SKM-1 treated with dmso at 0.1 percent for 144 hours (cell line): ENCODE measurements around the gene IL17RA.
"Not testable (repeated sequence)": the region's sequence is repeated elsewhere in the genome, so short reads cannot be mapped to it uniquely, and the experiment has no call there.

ENCODE experiments used
- DNase-seq: peaks from one replicate; lab custom pipeline; 2025; ENCODE audit not compliant: unreplicated experiment; lab: John Stamatoyannopoulos, UW

The IL17RA gene

GRCh38 chr22:17084554-17085276, at the start of gene IL17RA:
Gene IL17RA, plus strand, starts transcription at chr22:17085000. Its CDS starts 92 bp downstream, at chr22:17085092.
- DNase-seq = peak; percentile 82

- DNase-seq = no peak
Measured at GRCh38 chr22:17035246-17035645, 49.6 kb upstream of the IL17RA start.

DNA sequence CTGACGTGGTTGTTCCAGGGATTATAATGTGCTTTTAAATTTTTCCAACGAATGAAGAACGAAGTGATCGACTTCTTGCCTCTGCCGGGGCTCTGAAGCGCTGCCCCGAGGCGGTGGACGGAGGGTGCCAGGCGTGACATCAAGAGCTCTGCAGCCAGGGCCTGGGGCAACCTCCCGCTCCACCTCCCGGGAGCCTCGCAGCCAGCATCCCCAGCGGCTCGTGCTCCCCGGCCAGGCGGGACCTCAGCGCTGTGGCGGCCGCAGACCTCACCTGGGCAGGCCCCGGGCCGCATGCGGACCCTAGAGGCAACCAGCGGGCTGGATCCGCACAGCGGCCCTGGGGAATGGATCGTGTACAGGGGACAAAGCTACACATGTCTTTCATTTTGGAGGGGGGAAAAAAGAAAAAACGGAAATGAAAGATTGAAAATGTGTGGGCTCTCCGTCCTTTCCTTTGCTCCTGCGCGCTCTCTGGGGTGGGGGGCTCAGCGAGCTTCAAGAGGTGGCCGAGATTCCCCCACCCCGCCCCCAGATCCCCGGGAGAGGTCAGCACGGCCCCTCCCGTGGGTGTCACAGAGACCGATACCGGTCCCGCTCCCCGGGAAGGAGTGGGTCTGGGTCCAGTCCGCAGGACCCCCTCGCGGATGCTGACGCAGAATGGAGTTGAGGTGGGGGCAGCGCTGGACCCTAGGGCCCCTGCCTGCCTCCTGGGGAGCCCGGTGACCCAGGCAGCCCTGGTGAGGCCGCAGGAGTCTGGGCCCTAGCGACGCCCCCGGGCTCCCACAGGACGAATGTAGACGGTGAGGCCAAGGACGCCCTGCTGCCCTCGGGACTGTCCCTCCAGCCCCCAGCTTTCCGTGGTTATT, 48.6 kb upstream of the IL17RA start:
- not testable (repeated sequence) for DNase-seq

GRCh38 chr22:17036842-17037711, 47.7 kb upstream of the IL17RA start:
- peak; percentile 11 for DNase-seq

- DNase-seq = no peak
Measured at GRCh38 chr22:17043521-17043920, 41.3 kb upstream of the IL17RA start.

GRCh38 chr22:17046566-17047348, 38.0 kb upstream of the IL17RA start:
- peak; percentile 45 for DNase-seq

- DNase-seq = peak; percentile 66
Measured at GRCh38 chr22:17047656-17048055, 37.1 kb upstream of the IL17RA start.

- DNase-seq = no peak
Measured at GRCh38 chr22:17056058-17056457, 28.7 kb upstream of the IL17RA start.

- DNase-seq = no peak
Measured at GRCh38 chr22:17056807-17057206, 28.0 kb upstream of the IL17RA start.

DNA sequence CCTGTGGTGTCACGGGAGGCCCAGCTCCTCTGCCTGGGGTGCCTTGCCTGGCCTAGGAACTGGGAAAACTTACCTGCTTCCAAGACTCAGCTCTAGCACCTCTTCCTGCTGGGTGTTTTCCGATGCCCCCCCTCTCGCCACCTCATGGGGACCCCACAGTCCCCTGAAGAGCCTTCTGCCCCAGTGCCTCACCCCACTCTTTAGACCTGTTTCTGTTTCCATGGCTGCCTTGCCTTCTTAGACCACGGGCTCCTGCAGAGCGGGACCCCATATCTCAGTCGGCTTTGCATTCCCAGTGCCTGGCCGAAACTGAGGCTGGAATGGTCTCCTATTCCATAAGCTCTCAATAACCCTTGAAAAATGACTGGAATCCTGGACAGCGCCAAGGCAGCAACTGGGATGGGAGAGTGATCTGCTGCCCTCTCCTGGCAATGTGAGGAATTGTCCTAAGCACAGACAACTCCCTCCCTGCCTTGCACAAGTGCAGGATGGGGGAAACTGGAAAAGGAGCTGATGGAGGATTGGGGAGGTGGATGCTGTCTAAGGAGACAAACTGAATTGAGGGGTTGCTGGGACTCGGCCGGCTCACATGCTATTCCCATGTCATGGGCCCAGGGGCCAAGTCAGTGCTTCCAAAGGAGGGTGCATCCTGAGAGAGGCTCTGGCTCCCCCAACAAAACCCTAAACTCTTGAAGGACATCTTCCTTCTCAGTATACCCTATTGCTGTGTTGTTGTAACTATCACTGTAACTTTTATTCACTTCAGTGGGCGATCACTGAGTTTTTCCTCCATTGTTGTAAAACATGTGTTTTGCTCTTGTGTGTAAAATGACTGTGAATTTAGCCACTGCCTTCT, 26.6 kb upstream of the IL17RA start:
- DNase-seq = peak; percentile 15

- no peak for DNase-seq
Measured at GRCh38 chr22:17060126-17060525, 24.7 kb upstream of the IL17RA start.

GRCh38 chr22:17063411-17064106, 21.2 kb upstream of the IL17RA start:
- no peak for DNase-seq

GRCh38 chr22:17064498-17065100, 20.2 kb upstream of the IL17RA start:
- DNase-seq = no peak

DNA sequence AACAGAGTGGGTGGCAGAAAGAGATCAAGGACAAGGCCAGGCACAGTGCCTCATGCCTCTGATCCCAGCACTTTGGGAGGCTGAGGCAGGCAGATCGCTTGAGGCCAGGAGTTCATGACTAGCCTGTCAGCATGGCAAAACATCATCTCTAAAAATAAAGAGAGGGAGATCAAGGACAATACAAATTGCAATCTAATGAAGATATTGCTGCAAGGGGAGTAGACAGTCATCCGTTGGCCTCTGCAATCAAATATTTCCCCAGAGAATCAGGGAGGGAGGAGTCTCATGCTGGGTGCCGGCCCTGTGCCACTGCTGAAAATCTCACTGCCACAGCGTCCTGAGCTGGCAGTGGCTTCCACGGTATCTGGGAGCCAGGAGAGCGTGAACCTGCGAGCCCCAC, 19.4 kb upstream of the IL17RA start:
- DNase-seq = no peak

DNA sequence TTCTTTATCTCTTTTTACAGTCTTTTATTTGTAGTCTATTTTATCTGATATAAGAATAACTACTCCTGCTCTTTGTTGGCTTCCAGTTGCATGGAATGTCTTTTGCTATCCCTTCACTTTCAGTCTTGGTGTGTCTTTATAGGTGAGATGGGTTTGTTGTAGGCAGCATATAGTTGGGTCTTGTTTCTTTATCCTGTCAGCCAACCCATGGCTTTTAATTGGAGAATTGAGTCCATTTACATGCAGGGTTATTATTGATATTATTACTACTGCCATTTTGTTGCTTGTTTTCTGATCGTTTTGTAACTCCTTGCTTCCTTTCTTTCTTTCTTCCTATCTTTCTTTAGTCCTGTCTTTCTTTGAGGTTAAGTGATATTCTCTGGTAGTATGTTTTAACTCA, 11.9 kb upstream of the IL17RA start:
- DNase-seq = no peak

- no peak for DNase-seq
Measured at GRCh38 chr22:17074648-17075002, 10.2 kb upstream of the IL17RA start.

GRCh38 chr22:17077255-17077654, 7.5 kb upstream of the IL17RA start:
- no peak for DNase-seq

DNA sequence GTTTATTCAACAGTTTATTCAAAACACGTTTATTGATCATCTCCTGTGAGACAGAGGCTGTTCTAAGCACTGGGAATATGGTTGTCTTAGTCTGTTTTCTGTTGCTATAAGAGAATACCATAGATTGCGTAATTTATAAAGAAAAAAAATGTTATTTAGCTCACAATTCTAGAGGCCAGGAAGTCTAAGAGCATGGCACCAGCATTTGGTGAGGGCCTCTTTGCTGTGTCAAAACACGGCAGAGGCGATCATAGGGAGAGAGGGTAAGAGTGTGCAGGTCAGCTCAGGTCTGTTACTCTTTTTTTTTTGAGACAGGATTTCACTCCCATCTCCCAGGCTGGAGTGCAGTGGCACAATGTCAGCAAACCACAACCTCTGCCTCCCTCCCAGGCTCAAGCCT, 5.2 kb upstream of the IL17RA start:
- no peak for DNase-seq

GRCh38 chr22:17083255-17083654, 1.5 kb upstream of the IL17RA start:
- no peak for DNase-seq
